Gastrocnemius medialis (tissue), 4 donors: Measurements from ENCODE around the gene TMEM117.

Experiments used
- POLR2A ChIP-seq, 2 donors: fragments of 450-650 bp; IDR thresholded peaks; one replicate each; pipeline ENCODE4 v1.6.1; 2017; ENCODE audit warnings: antibody characterized with exemption in 2 of 2, mild to moderate bottlenecking in 2 of 2, moderate library complexity in 2 of 2
- TF ChIP-seq, protein P1 (sequence below), 5 experiments: fragments of 450-650 bp in 3 of 5; fragments of 200-600 bp in 2 of 5; sonication (generic) in 2 of 5; IDR thresholded peaks in 4 of 5; conservative IDR thresholded peaks in 1 of 5; 1 replicate in 4 of 5; 2 replicates in 1 of 5; pipeline ENCODE4 v1.5.1; 2016 to 2019; ENCODE audit warnings: antibody characterized with exemption in 5 of 5, mild to moderate bottlenecking in 3 of 5, moderate library complexity in 3 of 5

DNA sequence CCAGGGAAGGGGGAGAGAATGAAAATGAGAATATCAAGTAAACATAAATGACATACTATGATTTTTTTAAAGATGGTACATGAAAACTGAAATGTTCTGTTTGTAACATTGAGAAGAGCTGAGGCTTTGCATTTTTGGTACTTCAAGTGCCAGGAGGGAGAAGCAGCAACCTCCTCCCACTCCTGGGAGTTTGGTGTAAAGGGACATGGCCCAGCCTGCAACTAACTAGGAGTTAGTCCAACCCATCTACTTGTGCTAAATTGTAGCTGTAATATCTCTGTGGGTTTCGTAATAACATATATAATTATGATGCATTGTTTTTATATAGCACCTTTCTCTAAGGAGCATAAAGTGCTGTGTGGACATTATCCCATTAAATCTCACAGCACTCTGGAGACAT lies 522.8 kb downstream of the TMEM117 start:
- TF ChIP-seq, protein P1, sequence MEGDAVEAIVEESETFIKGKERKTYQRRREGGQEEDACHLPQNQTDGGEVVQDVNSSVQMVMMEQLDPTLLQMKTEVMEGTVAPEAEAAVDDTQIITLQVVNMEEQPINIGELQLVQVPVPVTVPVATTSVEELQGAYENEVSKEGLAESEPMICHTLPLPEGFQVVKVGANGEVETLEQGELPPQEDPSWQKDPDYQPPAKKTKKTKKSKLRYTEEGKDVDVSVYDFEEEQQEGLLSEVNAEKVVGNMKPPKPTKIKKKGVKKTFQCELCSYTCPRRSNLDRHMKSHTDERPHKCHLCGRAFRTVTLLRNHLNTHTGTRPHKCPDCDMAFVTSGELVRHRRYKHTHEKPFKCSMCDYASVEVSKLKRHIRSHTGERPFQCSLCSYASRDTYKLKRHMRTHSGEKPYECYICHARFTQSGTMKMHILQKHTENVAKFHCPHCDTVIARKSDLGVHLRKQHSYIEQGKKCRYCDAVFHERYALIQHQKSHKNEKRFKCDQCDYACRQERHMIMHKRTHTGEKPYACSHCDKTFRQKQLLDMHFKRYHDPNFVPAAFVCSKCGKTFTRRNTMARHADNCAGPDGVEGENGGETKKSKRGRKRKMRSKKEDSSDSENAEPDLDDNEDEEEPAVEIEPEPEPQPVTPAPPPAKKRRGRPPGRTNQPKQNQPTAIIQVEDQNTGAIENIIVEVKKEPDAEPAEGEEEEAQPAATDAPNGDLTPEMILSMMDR (IDR thresholded peaks at IDR 0.05 in 4 of 5, conservative IDR thresholded peaks at IDR 0.05 in 1 of 5), result no peak
- TF ChIP-seq POLR2A (IDR thresholded peaks at IDR 0.05), result no peak
